Ecto neural progenitor cell (in vitro differentiated cells): ENCODE data around the gene ENKD1.

Source experiments
- DNase-seq: peaks from one replicate; pipeline ENCODE4 v3.0.0-alpha.2; 2018; ENCODE audit warnings: low spot score

ENKD1 gene

GRCh38 chr16:67650023-67650422 lies 16.5 kb downstream of the ENKD1 start:
- no peak for DNase-seq

GRCh38 chr16:67649494-67649931 lies 17.0 kb downstream of the ENKD1 start:
- peak; percentile 90 for DNase-seq

- DNase-seq = peak; percentile 58
Measured at GRCh38 chr16:67648764-67649407, 17.7 kb downstream of the ENKD1 start.

- DNase-seq = no peak
Measured at GRCh38 chr16:67648088-67648763, 18.3 kb downstream of the ENKD1 start.

GRCh38 chr16:67647681-67648080 lies 18.9 kb downstream of the ENKD1 start:
- no peak for DNase-seq

- no peak for DNase-seq
Measured at GRCh38 chr16:67647111-67647651, 19.4 kb downstream of the ENKD1 start.

GRCh38 chr16:67645397-67646121 lies 21.0 kb downstream of the ENKD1 start:
- DNase-seq = peak; percentile 48

- no peak for DNase-seq
Measured at GRCh38 chr16:67644038-67644437, 22.5 kb downstream of the ENKD1 start.

- no peak for DNase-seq
Measured at GRCh38 chr16:67641779-67642708, 24.5 kb downstream of the ENKD1 start.

GRCh38 chr16:67637625-67638024 lies 28.9 kb downstream of the ENKD1 start:
- DNase-seq = no peak

GRCh38 chr16:67636713-67637112 lies 29.8 kb downstream of the ENKD1 start:
- no peak for DNase-seq

- DNase-seq = no peak
Measured at GRCh38 chr16:67632415-67633172, 34.0 kb downstream of the ENKD1 start.

- DNase-seq = no peak
Measured at GRCh38 chr16:67628216-67628615, 38.3 kb downstream of the ENKD1 start.

- no peak for DNase-seq
Measured at GRCh38 chr16:67613808-67614207, 52.7 kb downstream of the ENKD1 start.
